Measurements from ENCODE around the gene CNOT4. TPM values are rescaled to one million over a fixed set of nuclear protein-coding genes. Genes with fewer than 3 reads are reported as not detected.

Gene CNOT4
- total RNA-seq, 4 donors from 2014 or later = 16.8 to 26.0 (median 20.0) TPM

GRCh38 chr7:135467207-135467711 lies 42.6 kb downstream of the CNOT4 start:
- peaks cover 0 to 4% (median 0%) of the 10 kb centered on the region in 4 donors for H3K4me1 ChIP-seq
- no peaks in the 10 kb centered on the region for H3K27me3 ChIP-seq
- no peaks in the 10 kb centered on the region for H3K36me3 ChIP-seq
- DNase-seq (ENCODE audit: low spot score in 2 of 2) = no peak
- WGBS, 2 donors = 91% methylated on average over 5 of the region's 5 CpGs
- no peak overlapping the region for H3K27ac ChIP-seq
- no peak overlapping the region for H3K4me3 ChIP-seq
- H3K9me3 ChIP-seq = no peaks in the 10 kb centered on the region
- TF ChIP-seq, protein P1, sequence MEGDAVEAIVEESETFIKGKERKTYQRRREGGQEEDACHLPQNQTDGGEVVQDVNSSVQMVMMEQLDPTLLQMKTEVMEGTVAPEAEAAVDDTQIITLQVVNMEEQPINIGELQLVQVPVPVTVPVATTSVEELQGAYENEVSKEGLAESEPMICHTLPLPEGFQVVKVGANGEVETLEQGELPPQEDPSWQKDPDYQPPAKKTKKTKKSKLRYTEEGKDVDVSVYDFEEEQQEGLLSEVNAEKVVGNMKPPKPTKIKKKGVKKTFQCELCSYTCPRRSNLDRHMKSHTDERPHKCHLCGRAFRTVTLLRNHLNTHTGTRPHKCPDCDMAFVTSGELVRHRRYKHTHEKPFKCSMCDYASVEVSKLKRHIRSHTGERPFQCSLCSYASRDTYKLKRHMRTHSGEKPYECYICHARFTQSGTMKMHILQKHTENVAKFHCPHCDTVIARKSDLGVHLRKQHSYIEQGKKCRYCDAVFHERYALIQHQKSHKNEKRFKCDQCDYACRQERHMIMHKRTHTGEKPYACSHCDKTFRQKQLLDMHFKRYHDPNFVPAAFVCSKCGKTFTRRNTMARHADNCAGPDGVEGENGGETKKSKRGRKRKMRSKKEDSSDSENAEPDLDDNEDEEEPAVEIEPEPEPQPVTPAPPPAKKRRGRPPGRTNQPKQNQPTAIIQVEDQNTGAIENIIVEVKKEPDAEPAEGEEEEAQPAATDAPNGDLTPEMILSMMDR (IDR thresholded peaks at IDR 0.05) = no peak
- TF ChIP-seq POLR2A (IDR thresholded peaks at IDR 0.05) (no peak), EP300 (IDR thresholded peaks at IDR 0.05) (no peak)

DNA sequence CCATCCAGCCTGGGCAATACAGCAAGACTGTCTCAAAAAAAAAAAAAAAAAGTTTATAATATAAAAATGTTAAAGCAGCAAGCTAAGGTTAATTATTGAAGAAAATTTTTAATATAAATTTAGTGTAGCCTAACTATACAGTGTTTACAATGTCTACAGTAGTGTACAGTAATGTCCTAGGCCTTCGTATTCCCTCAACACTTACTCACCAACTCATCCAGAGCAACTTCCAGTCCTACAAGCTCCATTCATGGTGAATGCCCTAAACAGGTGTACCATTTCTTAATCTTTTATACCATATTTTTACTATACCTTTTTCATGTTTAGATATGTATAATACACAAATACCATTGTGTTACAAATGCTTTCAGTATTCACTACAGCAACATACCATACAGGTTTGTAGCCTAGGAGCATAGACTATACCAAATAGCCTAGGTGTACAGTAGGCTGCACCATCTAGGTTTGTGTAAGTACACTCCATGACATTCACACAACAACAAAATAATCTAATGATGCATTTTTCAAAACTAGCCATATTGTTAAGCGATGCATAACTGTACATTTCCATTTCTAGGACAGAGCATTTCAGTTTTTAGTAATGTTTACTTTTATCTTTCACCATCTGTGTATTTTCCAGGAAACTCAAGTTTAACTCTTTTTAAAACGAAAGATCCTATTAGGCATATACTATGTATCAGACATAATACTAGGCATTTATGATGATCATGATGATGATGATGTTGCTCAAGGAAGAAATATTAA lies 43.3 kb downstream of the CNOT4 start:
- no peak for DNase-seq (ENCODE audit: low spot score in 2 of 2)
- WGBS, 2 donors = 91 to 95% methylated on average over 3 of the region's 3 CpGs
- TF ChIP-seq, protein P1 (IDR thresholded peaks at IDR 0.05) = no peak
- no peak for TF ChIP-seq EP300 (IDR thresholded peaks at IDR 0.05)
- TF ChIP-seq POLR2A (IDR thresholded peaks at IDR 0.05) = no peak
- Histone ChIP-seq H3K27me3 (no peaks in the 10 kb centered on the region), H3K36me3 (no peaks in the 10 kb centered on the region), H3K27ac (no peak overlapping the region), H3K9me3 (no peaks in the 10 kb centered on the region), H3K4me3 (no peak overlapping the region), H3K4me1 (peaks cover 0 to 4% (median 0%) of the 10 kb centered on the region in 4 donors)

DNA sequence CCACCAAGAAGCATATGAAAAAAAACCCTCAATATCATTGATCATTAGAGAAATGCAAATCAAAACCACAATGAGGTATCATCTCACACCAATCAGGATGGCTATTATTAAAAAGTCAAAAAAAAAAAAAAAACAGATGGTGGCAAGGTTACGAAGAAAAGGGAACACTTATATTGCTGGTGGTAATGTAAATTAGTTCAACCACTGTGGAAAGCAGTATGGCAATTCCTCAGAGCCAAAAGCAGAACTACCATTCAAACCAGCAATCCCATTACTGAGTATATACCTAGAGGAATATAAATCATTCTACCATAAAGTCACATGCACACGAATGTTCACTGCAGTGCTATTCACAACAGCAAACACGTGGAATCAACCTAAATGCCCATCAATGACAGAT lies 46.0 kb downstream of the CNOT4 start:
- Histone ChIP-seq H3K4me3 (no peak overlapping the region), H3K27ac (no peak overlapping the region), H3K27me3 (no peaks in the 10 kb centered on the region), H3K9me3 (no peaks in the 10 kb centered on the region), H3K4me1 (peaks cover 0 to 21% (median 0%) of the 10 kb centered on the region in 4 donors), H3K36me3 (no peaks in the 10 kb centered on the region)
- TF ChIP-seq, protein P1 (IDR thresholded peaks at IDR 0.05) = no peak
- TF ChIP-seq EP300 (IDR thresholded peaks at IDR 0.05) (no peak), POLR2A (IDR thresholded peaks at IDR 0.05) (no peak)
- WGBS, 2 donors = 91 to 92% methylated on average over 3 of the region's 3 CpGs
- no peak for DNase-seq (ENCODE audit: low spot score in 2 of 2)

- Histone ChIP-seq H3K27me3 (no peaks in the 10 kb centered on the region), H3K4me1 (peaks cover 0 to 24% (median 0%) of the 10 kb centered on the region in 4 donors), H3K36me3 (no peaks in the 10 kb centered on the region), H3K9me3 (no peaks in the 10 kb centered on the region), H3K4me3 (no peak overlapping the region), H3K27ac (no peak overlapping the region)
- 89 to 92% methylated on average over 4 of the region's 4 CpGs for WGBS, 2 donors
- no peak for DNase-seq (ENCODE audit: low spot score in 2 of 2)
- TF ChIP-seq, protein P1 (IDR thresholded peaks at IDR 0.05) = no peak
- TF ChIP-seq POLR2A (IDR thresholded peaks at IDR 0.05) = no peak
- TF ChIP-seq EP300 (IDR thresholded peaks at IDR 0.05) = no peak
Measured at GRCh38 chr7:135459951-135460567, 49.8 kb downstream of the CNOT4 start.

- Histone ChIP-seq H3K4me1 (peaks cover 0 to 24% (median 0%) of the 10 kb centered on the region in 4 donors), H3K9me3 (no peaks in the 10 kb centered on the region), H3K36me3 (no peaks in the 10 kb centered on the region), H3K27ac (no peak overlapping the region), H3K4me3 (no peak overlapping the region), H3K27me3 (no peaks in the 10 kb centered on the region)
- TF ChIP-seq POLR2A (IDR thresholded peaks at IDR 0.05) = no peak
- no peak for TF ChIP-seq EP300 (IDR thresholded peaks at IDR 0.05)
- TF ChIP-seq, protein P1 (IDR thresholded peaks at IDR 0.05) = no peak
- WGBS, 2 donors = 59 to 62% methylated on average over 6 of the region's 6 CpGs
- no peak for DNase-seq (ENCODE audit: low spot score in 2 of 2)
Measured at GRCh38 chr7:135459076-135459475, 50.8 kb downstream of the CNOT4 start.

All from tibial nerve (tissue), 4 donors.